Measurements from ENCODE around the gene SAMD4A. TPM values are rescaled to one million over a fixed set of nuclear protein-coding genes. Genes with fewer than 3 reads are reported as not detected.
A peak's percentile ranks its signal among the peaks of the same experiment; 100 is the strongest.

Gene SAMD4A
- total RNA-seq, 4 donors from 2014 or later, result 7.9 to 18.7 (median 14.4) TPM

DNA sequence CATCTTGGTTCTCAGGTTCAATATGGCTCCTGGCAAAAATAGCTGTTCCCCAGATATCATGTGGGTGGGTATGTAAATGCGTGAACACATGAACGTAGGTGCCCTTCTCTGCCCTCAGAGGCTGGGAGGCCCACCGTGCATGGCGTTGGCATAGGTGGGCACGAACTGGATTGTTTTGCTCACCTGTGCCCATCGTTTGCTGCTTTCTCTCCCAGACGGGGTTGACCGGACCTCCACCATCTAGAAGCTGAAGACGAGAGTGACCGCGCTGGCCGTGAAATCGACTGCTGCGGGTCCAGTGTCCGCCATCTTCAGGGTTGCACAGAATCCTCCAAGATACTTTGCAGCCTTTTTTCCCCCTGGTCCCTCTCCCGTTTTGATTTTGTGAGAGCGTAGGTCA, 221.8 kb downstream of the SAMD4A start:
- H3K4me3 ChIP-seq (ENCODE audit: low read depth, poor library complexity, severe bottlenecking), result no peak overlapping the region
- peak in 1 of 2 donors; percentile 80 for DNase-seq (ENCODE audit: low spot score in 2 of 2)
- intact Hi-C loops (cut with DNase I; ENCODE audit: low total_unique reads), result no loop called here
- no peak for TF ChIP-seq CTCF (IDR thresholded peaks at IDR 0.05)
- WGBS, 2 donors, result 93% methylated on average over 17 of the region's 17 CpGs

- DNase-seq (ENCODE audit: low spot score in 2 of 2), result peak in 1 of 2 donors; percentile 28
- WGBS, 2 donors, result 92 to 94% methylated on average over 5 of the region's 5 CpGs
Observed at GRCh38 chr14:54789166-54789565, 222.2 kb downstream of the SAMD4A start.

GRCh38 chr14:54789781-54790480, 223.0 kb downstream of the SAMD4A start:
- intact Hi-C loops (cut with DNase I; ENCODE audit: low total_unique reads), result no loop called here
- peak in 1 of 2 donors; percentile 52 for DNase-seq (ENCODE audit: low spot score in 2 of 2)
- H3K4me3 ChIP-seq (ENCODE audit: low read depth, poor library complexity, severe bottlenecking), result no peak overlapping the region
- no peak for TF ChIP-seq CTCF (IDR thresholded peaks at IDR 0.05)
- no peak for TF ChIP-seq POLR2A (IDR thresholded peaks at IDR 0.05)
- WGBS, 2 donors, result 89 to 95% methylated on average over 12 of the region's 12 CpGs

More at GRCh38 chr14:54789166-54789565, 222.2 kb downstream of the SAMD4A start:
- no peak for TF ChIP-seq CTCF (IDR thresholded peaks at IDR 0.05)
- no peak for TF ChIP-seq POLR2A (IDR thresholded peaks at IDR 0.05)
- intact Hi-C loops (cut with DNase I; ENCODE audit: low total_unique reads), result no loop called here
- no peak overlapping the region for H3K4me3 ChIP-seq (ENCODE audit: low read depth, poor library complexity, severe bottlenecking)

- no peak for TF ChIP-seq CTCF (IDR thresholded peaks at IDR 0.05)
- no peak for TF ChIP-seq POLR2A (IDR thresholded peaks at IDR 0.05)
- no peak for DNase-seq (ENCODE audit: low spot score in 2 of 2)
- intact Hi-C loops (cut with DNase I; ENCODE audit: low total_unique reads), result no loop called here
- no peak overlapping the region for H3K4me3 ChIP-seq (ENCODE audit: low read depth, poor library complexity, severe bottlenecking)
- WGBS, 2 donors, result 70 to 89% methylated on average over 4 of the region's 4 CpGs
Observed at GRCh38 chr14:54791001-54791400, 224.1 kb downstream of the SAMD4A start.

GRCh38 chr14:54792288-54792687, 225.4 kb downstream of the SAMD4A start:
- DNase-seq (ENCODE audit: low spot score in 2 of 2), result peak in 1 of 2 donors; percentile 52
- intact Hi-C loops (cut with DNase I; ENCODE audit: low total_unique reads), result no loop called here
- TF ChIP-seq CTCF (IDR thresholded peaks at IDR 0.05) (no peak), POLR2A (IDR thresholded peaks at IDR 0.05) (no peak)
- no peak overlapping the region for H3K4me3 ChIP-seq (ENCODE audit: low read depth, poor library complexity, severe bottlenecking)
- WGBS, 2 donors, result 80 to 85% methylated on average over 6 of the region's 6 CpGs

DNA sequence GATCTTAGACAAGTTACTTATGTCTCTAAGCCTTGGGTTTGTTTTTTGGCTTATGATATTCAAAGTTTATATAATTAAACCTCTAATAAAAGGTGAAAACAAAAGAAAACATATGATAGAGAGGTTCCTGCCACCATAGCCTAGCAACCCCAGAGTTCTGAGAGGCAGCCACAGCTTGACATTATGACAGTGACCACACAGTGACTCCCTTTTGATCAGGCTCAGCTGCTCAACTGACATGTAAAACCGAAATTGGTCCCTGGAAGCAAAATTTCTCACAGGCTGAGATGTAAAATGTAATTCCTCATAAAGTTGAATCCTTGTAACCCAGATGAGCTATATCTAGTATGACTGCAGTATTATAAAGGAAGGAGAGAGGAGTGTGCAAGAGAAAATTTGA, 227.2 kb downstream of the SAMD4A start:
- DNase-seq (ENCODE audit: low spot score in 2 of 2), result peak in 1 of 2 donors; percentile 4
- WGBS, 2 donors, result 52 to 68% methylated on average over 1 of the region's 1 CpG
- intact Hi-C loops (cut with DNase I; ENCODE audit: low total_unique reads), result no loop called here
- no peak overlapping the region for H3K4me3 ChIP-seq (ENCODE audit: low read depth, poor library complexity, severe bottlenecking)
- no peak for TF ChIP-seq POLR2A (IDR thresholded peaks at IDR 0.05)
- TF ChIP-seq CTCF (IDR thresholded peaks at IDR 0.05), result no peak

Data from lower leg skin (tissue), 4 donors.